ENCODE results near the gene EOGT.

Gene EOGT

GRCh38 chr3:68999605-69000004 is 13.9 kb downstream of the EOGT start:
- no peak for TF ChIP-seq CTCF (IDR thresholded peaks at IDR 0.05; ENCODE audit: extremely low read depth, insufficient read depth, missing control alignments)
- no peak for DNase-seq (ENCODE audit: low spot score)
- in situ Hi-C loops (cut with MboI; ENCODE audit: low pct_unique_long_range_greater_than_20kb, low sequenced_read_pairs, unreplicated experiment) = no loop called here

- no peak for TF ChIP-seq CTCF (IDR thresholded peaks at IDR 0.05; ENCODE audit: extremely low read depth, insufficient read depth, missing control alignments)
- in situ Hi-C loops (cut with MboI; ENCODE audit: low pct_unique_long_range_greater_than_20kb, low sequenced_read_pairs, unreplicated experiment) = no loop called here
- DNase-seq (ENCODE audit: low spot score) = no peak
Observed at GRCh38 chr3:68999158-68999557, 14.3 kb downstream of the EOGT start.

DNA sequence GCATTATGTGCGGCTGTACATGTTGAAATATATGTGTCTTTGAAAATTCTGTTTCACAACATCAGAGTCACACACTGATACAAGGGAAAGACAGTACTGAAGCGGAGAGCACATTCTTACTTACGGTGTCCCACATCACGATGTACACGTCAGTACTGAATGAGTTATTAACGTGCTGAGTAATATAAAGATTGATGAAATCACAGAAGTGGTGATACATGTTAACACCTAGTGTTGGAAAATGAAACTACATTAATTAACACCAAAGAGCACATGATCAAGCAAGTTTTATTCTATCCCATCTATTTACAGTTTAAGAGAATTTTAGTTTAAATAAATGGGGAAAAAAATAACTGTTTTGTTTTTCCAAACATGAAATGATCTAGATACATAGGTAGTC is 15.6 kb downstream of the EOGT start:
- no peak for DNase-seq (ENCODE audit: low spot score)
- in situ Hi-C loops (cut with MboI; ENCODE audit: low pct_unique_long_range_greater_than_20kb, low sequenced_read_pairs, unreplicated experiment) = no loop called here
- TF ChIP-seq CTCF (IDR thresholded peaks at IDR 0.05; ENCODE audit: extremely low read depth, insufficient read depth, missing control alignments) = no peak

DNA sequence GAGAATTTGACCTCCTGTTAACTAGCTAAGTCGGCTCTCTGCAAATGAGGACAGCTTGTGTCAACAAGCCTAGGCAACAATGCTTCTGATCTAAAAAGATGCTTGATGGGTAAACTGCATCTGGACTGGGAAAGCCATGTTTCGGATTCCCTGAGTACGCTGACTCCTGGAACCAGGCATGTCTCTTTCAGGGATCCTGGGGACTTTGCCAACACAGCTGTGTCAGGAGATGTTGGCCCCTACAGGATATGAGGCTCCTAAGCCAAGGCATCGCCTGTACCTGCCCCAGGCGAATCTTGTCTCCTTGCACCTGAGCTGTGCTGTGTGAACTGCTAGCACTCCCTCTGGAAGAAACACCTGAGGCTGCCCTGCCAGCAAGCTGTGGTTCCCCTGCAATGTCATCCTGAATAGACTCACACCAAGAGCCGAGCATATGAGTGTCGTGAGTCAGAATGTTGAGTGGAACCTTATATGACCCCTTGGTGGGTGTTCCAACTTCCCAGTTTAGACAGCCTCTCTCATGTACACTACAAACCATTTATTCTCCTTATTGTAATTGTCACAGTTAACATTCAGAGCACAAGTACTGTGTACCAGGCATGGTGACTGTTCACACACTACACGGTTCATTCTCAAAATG is 17.0 kb downstream of the EOGT start:
- in situ Hi-C loops (cut with MboI; ENCODE audit: low pct_unique_long_range_greater_than_20kb, low sequenced_read_pairs, unreplicated experiment) = no loop called here
- DNase-seq (ENCODE audit: low spot score) = no peak
- no peak for TF ChIP-seq CTCF (IDR thresholded peaks at IDR 0.05; ENCODE audit: extremely low read depth, insufficient read depth, missing control alignments)

GRCh38 chr3:68988740-68989139 is 24.7 kb downstream of the EOGT start:
- in situ Hi-C loops (cut with MboI; ENCODE audit: low pct_unique_long_range_greater_than_20kb, low sequenced_read_pairs, unreplicated experiment) = no loop called here
- no peak for TF ChIP-seq CTCF (IDR thresholded peaks at IDR 0.05; ENCODE audit: extremely low read depth, insufficient read depth, missing control alignments)

GRCh38 chr3:68987322-68987721 is 26.2 kb downstream of the EOGT start:
- no peak for DNase-seq (ENCODE audit: low spot score)
- in situ Hi-C loops (cut with MboI; ENCODE audit: low pct_unique_long_range_greater_than_20kb, low sequenced_read_pairs, unreplicated experiment) = no loop called here
- TF ChIP-seq CTCF (IDR thresholded peaks at IDR 0.05; ENCODE audit: extremely low read depth, insufficient read depth, missing control alignments) = no peak

More at GRCh38 chr3:68988740-68989139, 24.7 kb downstream of the EOGT start:
- no peak for DNase-seq (ENCODE audit: low spot score)

All from GM13977 (cell line).